Left lobe of liver (tissue), 2 donors: Measurements from ENCODE around the gene MALAT1. TPM values are rescaled to one million over a fixed set of nuclear protein-coding genes. Genes with fewer than 3 reads are reported as not detected.

Experiments used
- ATAC-seq: fragments of 200-7000 bp; cut with Tn5 transposase; one replicate; pipeline ENCODE4 v1.9.1; 2020; ENCODE audit warnings: mild to moderate bottlenecking, moderate library complexity
- DNase-seq: peaks from one replicate; pipeline ENCODE4 v3.0.0-alpha.2; 2020; ENCODE audit warnings: low spot score
- total RNA-seq: library from RNA; stranded (reverse); gene quantifications from one replicate; pipeline ENCODE4 v1.2.1, GENCODE V29; 2021
- donor health status: DM: no; HTN: no; CAD: no; lungs with moderate emphysema.
- donor health status: DM: no; HTN: yes; CAD: no.

Gene MALAT1
- total RNA-seq, 1 donor from 2014 or later: 2,761 TPM

GRCh38 chr11:65554057-65554818 is 55.4 kb downstream of the MALAT1 start:
- DNase-seq: no peak
- ATAC-seq: no peak

GRCh38 chr11:65554842-65555430 is 56.1 kb downstream of the MALAT1 start:
- no peak for DNase-seq
- no peak for ATAC-seq

GRCh38 chr11:65555693-65556231 is 56.9 kb downstream of the MALAT1 start:
- ATAC-seq: no peak

More at GRCh38 chr11:65555693-65556231, 56.9 kb downstream of the MALAT1 start:
- DNase-seq: no peak

Other genes starting within 250 kb of the MALAT1 start
- 3.3 TPM for gene POLA2, start 237.1 kb upstream of the MALAT1 start, total RNA-seq
- 3.5 TPM for gene CDC42EP2, start 184.2 kb upstream of the MALAT1 start, total RNA-seq
- gene DPF2, start 165.2 kb upstream of the MALAT1 start, total RNA-seq: 18.7 TPM
- 0.43 TPM for gene TIGD3, start 144.3 kb upstream of the MALAT1 start, total RNA-seq
- gene SLC25A45, start 116.4 kb upstream of the MALAT1 start, total RNA-seq: 14.5 TPM
- gene FRMD8, start 112.4 kb upstream of the MALAT1 start, total RNA-seq: 9.3 TPM
- 766 TPM for gene NEAT1, start 76.2 kb upstream of the MALAT1 start, total RNA-seq
- 67.6 TPM for gene SCYL1, start 26.0 kb downstream of the MALAT1 start, total RNA-seq
- 42.3 TPM for gene LTBP3, start 59.3 kb downstream of the MALAT1 start, total RNA-seq
- gene ZNRD2, start 71.4 kb downstream of the MALAT1 start, total RNA-seq: 17.0 TPM
- gene FAM89B, start 73.5 kb downstream of the MALAT1 start, total RNA-seq: 19.0 TPM
- gene EHBP1L1, start 77.0 kb downstream of the MALAT1 start, total RNA-seq: 13.5 TPM
- gene KCNK7, start 96.8 kb downstream of the MALAT1 start, total RNA-seq: not detected
- gene MAP3K11, start 115.2 kb downstream of the MALAT1 start, total RNA-seq: 85.4 TPM
- 16.8 TPM for gene PCNX3, start 116.7 kb downstream of the MALAT1 start, total RNA-seq
- 29.5 TPM for gene SIPA1, start 139.1 kb downstream of the MALAT1 start, total RNA-seq
- 34.3 TPM for gene RELA, start 163.9 kb downstream of the MALAT1 start, total RNA-seq
- gene KAT5, start 213.2 kb downstream of the MALAT1 start, total RNA-seq: 19.4 TPM
- gene RNASEH2C, start 221.8 kb downstream of the MALAT1 start, total RNA-seq: 24.2 TPM